GM21447 (cell line): ENCODE data around the gene EEF1A2.
"Not testable (repeated sequence)": the region's sequence is repeated elsewhere in the genome, so short reads cannot be mapped to it uniquely, and the experiment has no call there.

Source experiments
- ATAC-seq: cut with Tn5 transposase; IDR thresholded peaks from one replicate; pipeline ENCODE4 v1.9.1; 2021; ENCODE audit not compliant: unreplicated experiment

Gene EEF1A2

DNA sequence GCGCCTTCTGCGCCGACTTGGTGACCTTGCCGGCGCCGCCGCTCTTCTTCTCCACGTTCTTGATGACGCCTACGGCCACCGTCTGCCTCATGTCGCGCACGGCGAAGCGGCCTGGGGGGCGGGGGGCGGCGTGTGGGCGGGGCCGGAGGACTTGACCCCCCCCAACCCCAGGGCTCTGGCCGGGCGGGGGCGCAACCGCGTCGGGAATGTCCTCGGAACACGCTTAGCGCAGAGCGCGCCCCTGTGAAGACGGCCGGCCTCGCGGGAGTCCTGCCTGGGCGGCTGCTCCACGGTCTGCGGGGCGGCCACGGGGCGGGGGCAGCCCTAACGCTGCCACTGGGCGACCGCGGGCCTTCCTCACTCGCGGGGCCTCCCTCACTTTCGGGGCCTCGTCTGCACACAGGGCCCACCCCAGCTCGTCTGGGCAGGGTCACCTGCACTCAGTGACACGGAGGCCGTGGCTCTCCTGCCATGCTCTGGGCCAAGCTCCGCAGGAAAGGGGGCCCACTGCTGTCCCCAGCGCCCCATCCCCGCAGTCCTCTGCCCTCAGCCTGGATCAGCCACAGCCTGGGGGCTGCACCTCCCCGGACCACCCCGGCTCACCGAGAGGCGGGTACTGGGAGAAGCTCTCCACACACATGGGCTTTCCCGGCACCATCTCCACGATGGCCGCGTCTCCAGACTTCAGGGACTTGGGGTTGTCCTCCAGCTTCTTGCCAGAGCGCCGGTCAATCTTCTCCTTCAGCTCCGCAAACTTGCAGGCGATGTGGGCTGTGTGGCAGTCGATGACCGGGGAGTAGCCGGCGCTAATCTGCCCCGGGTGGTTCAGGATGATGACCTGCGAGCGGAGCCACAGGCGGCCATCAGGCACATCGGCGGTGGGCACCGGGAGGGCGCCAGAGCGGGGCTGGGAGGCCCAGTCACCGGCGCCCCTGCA, 10.3 kb downstream of the EEF1A2 start:
- ATAC-seq: no peak

DNA sequence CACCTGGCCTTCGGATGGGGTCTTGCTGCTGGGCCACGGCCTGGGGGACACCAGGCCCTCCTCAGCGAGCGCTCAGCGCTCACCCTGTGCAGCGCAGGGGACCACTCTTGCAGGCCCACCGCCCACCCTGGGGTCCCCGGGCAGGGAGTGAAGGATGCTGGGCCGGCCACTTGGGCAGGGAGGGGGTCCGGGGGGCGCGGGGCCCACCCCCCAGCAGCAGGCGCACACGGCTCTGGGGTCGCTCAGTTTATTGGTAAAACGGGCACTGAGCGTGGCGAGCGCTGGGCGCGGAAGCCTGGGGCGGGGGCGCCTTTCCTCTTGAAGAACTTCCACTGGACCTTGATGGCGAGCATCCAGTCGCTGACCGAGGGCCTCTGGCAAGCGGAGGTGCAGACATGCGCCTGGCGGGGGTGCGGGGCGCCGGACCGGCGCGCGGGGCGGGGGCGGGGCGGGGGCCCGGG, 11.1 kb downstream of the EEF1A2 start:
- no peak for ATAC-seq

DNA sequence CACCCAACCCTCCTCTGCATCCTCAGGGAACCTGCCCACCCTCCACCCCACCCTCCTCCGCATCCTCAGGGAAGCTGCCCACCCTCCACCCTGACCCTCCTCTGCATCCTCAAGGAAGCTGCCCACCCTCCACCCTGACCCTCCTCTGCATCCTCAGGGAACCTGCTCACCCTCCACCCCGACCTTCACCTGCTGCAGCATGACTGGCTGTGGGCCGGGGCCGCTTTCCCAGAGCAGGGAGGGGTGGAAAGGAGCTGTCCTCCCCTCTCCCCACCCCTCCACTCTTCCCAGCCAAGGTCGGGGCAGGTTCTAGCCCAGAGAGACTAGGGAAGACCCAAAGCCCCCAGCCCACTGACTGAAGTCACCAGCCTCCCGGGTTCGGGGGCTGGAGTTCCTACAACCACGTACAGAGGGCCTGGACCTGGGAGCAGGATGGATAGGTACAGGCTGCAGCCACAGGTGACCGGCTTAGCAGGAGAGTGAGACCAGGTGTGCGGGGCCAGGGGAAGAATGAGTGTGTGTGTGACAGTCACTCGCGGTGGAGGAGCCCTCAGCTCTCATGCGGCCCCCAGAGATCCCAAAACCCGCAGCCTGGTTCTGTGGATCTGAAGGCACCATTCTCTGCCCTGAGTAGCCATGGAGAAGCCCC, 11.6 kb downstream of the EEF1A2 start:
- no peak for ATAC-seq

DNA sequence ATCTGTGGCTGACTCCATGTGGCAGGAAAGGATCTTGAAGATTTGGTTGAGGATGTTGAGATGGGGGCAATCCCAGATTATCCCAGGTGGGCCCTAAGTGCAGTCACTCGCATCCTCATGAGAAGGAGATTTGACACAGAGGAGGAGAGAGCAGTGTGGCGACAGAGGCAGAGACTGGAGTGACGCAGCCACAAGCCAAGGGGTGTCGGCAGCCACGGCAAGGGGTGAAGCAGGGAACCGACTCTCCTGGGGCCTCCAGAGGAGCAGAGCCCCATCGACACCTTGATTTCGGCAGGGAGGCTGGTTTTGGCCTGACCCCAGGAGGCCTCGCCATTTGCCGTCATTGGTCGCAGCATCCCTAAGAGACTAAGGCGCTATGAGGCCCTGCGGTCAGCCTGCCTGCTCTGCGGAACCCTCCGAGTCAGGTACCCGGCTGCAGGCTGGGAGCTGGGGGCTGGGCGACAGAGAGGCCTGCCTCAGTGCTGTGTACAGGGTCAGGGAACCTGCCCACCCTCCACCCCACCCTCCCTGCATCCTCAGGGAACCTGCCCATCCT, 12.5 kb downstream of the EEF1A2 start:
- no peak for ATAC-seq

DNA sequence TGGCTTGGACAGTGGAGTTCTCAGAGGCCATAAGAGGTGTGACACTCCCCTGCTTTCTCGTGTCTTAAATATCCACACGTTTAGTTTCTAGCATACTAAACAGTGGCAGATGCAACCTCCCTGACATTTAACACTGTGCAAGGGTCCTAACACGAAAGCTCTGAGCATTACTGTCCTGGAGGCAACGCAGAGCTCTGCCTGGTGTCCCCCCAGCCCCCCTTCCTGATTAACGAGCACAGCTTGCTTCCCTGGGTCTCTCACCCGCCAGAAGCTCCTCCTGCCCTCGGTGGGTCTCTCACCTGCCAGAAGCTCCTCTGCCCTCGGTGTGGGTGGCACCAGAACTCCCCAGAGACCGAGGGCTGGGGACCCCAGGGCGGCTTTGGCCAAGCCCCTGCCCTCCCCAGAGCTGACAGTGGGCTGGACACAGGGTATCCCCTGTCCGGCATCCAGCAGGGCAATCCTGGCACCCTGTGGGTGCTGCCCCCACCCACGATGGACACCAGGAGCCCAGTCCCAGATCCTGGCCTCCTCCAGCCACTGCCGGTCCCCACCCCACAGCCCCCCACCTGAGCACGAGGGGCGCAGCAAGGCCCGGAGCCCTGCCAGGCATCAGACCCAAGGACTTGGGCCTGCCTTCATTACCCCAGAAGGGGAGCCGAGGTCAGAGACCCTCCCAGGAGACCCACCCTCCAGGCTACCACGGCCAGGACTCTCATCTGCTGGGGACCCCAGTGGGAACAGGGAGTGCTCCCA, 14.1 kb downstream of the EEF1A2 start:
- ATAC-seq: no peak

DNA sequence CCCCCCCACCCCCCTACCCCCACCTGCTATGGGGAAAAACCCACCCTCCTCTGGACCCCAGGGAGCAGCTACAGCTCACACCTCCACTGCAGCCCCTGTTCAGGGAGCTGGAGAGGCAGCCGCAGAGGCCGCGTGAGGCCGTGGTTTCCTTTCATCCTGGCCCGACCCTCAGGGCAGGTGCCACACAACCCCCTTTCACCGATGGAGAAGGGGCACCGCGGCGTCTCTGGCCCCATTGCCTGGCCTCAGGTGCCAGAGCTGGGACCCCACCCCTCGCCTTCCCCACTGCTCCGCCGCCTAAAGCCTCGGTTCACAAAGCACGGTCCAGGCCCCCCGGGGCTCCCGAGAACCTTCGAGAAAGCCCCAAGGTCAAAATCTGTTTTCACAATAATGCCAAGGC, 14.6 kb downstream of the EEF1A2 start:
- ATAC-seq: no peak

DNA sequence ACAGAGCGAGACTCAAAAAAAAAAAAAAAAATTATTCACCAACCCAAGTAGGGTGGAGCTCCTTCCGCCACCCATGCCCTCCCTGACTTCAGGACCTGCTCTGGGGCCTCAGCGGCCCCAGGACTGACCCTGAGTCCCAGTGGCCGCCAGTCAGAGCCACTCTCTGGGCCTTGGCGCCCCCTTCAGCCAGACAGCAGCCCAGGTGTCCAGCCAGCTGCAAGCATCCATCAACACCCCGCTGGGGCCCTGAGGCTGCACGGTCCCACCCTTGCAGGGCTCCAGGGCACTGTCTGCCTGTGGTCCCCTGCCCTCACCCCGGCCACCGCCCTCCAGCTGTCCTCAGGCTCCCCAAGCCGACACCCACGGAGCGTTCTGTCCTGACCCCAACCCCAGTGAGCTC, 15.0 kb downstream of the EEF1A2 start:
- no peak for ATAC-seq

DNA sequence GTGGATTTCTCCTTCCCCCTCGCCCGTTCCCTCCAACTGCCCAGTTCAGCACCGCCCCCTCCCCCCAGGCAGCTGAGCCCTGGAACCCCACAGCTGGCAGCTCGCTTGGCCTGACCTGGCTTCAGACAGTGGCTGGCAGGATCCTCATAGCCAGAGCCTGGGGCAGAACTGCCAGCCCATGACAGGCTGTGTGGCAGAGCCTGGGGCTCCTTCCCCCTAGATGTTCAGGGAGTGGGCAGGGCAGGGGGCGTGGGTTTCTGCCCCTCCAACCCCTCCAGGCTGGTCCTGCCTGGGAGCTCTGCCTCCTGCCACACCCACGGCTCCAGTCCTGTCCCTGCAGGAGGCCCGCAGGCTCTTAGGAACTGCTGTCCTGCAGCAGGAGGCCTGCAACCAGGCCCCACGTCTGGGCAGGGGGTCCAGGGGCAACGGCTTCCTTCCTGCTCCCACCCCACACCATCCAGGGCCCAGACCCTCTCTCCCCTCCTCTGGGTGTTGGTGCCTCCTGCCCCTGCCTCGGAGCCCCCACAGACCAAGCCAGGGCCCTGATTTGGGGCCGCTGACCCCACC, 16.8 kb downstream of the EEF1A2 start:
- ATAC-seq: no peak

DNA sequence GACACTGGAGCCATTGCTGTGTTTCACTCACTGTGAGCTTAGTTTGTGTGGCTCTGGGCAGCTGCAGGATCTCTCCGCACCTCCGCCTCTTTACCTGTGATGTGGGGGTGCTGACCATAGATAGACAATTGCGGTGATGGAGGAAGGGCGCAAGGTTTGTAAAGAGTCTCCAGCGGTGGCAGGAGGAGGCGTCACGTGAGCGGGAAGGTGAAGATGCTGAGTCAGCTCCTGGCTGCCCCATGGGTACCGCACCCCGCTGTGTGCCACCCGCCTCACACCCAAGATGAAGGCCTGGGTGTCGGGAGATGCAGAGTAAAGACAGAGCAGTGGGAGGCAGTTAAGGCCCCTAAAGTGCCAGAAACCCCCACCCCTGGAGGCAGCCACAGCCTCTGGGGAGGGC, 17.4 kb downstream of the EEF1A2 start:
- ATAC-seq: no peak

DNA sequence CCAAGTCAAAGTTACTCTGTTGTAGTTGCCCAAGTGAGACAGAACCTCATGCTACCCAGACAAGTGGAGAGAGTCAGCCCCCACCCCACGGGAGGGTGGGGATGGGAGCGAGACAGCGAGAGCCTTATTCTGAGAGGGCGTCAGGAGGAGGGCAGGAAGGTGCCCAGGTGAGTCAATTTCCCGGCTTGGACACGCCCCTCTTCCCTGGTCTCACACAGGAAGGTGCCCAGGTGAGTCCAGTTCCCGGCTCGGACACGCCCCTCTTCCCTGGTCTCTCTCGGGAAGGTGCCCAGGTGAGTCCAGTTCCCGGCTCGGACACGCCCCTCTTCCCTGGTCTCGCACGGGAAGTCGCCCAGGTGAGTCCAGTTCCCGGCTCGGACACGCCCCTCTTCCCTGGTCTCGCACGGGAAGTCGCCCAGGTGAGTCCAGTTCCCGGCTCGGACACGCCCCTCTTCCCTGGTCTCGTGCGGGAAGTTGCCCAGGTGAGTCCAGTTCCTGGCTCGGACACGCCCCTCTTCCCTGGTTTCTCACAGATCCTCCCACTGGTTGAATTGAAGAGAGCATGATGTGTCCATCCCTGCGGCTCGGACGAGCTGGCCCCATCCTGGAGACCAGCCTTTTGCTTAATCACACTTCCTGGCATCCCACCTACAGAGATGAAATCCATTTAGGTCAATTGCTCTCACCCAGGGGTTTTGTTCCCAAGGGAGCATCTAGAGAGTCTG, 19.0 kb downstream of the EEF1A2 start:
- ATAC-seq: not testable (repeated sequence)

DNA sequence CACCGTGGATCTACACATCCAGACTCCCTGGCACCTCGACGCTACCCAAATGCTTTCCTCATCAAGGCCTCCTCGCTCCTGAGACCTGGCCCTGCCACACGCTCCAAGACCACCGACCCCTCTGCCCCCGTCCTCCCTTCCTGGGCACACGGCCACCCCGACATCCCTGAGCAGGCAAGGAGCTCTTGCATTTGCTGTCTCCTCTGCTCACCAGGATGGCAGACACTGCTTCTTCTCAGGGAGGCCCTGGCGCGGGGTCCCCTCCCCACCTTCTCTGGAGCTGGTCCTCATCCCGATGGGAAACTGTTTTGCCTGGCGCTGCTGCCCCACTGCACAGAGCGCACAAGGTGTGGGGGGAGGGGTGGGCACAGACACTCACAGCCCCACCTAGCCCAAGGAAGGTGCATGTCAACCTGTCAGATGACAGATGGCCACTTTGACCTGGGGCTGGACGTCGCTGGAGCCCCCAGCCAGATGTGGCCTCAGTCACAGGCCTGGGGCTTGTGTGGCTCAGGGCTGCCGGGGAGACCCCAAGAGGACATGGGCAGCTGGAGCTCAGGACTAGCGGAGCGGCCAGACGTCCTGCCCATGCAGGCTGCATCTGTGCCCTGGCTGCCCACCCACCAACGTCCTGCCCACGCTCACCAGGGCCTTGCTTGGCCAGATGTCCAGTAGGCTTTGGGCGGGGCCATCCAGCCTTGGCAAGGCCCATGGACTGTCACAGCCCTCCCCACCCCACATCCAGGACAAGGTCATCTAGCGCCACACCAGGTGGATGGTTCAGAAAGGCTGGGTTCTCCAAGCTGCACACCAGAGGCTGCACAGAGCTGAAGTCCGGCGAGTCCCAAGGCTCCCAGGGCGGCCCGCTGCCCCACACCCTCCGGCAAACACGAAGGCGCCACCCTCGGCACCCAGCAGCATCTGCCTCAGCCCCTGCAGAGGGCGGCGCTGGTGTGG, 20.3 kb downstream of the EEF1A2 start:
- ATAC-seq: no peak

DNA sequence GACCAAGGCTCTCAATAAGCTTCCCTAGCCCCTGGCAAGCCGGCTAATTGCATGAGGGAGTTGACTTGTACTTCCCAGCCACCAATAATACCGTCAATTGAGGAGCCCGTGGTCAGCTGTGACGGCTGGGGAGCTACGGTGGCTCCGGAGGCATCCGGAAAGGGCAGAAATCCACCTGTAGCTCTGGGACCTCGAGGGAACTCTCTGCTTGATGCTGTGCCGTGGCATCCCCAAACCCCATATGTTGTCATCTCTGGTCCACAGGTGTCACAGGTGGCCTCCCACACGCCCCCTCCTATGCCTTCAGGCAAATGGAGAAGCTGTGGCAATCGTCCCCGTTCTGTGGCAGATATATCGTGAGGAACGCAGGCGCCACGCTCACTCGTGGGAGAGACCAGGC, 20.9 kb downstream of the EEF1A2 start:
- no peak for ATAC-seq

DNA sequence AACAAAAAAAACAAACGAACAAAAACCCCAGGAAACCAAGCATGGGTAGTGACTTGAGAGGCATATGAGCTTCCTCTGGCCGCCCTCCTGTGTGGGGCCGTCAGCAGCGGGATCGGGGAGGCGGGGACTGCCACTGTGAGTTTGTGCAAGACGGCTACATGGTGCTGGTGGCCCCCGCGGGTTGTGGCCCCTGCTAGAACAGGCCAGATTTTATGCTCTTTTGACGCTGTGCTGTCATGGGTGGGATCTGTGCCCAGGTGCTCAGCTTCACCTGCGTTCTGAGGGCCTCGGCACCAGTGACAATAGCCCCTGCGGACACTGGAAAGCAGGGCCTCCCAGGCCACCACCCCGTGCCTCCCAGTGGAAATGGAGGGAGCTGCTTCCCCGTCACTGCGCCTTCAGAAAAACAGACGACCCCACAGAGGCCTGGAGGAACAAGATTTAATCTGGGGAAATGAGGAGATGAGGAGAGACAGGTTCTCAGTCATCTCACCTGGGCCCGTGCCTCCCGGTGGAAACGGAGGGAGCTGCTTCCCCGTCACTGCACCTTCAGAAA, 21.7 kb downstream of the EEF1A2 start:
- no peak for ATAC-seq

DNA sequence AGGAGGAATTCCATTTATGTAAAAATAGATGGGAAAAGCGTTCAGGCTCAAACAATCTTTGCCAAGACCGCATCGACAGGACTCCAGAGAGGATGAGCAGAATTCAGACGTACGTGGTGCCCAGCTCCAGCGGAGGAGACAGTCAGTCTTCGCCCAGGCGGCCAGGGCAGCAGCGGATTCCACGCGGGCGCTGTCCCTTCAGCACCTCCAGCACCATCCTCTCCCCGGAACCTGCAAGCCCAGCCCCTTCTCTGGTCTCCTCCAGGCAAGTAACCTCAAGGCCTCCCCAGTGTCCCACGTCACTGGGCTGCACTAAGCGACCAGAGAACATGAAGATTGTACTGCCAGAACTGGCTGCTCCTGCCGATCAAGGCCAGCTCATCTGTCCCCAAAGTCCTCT, 23.7 kb downstream of the EEF1A2 start:
- ATAC-seq: no peak

DNA sequence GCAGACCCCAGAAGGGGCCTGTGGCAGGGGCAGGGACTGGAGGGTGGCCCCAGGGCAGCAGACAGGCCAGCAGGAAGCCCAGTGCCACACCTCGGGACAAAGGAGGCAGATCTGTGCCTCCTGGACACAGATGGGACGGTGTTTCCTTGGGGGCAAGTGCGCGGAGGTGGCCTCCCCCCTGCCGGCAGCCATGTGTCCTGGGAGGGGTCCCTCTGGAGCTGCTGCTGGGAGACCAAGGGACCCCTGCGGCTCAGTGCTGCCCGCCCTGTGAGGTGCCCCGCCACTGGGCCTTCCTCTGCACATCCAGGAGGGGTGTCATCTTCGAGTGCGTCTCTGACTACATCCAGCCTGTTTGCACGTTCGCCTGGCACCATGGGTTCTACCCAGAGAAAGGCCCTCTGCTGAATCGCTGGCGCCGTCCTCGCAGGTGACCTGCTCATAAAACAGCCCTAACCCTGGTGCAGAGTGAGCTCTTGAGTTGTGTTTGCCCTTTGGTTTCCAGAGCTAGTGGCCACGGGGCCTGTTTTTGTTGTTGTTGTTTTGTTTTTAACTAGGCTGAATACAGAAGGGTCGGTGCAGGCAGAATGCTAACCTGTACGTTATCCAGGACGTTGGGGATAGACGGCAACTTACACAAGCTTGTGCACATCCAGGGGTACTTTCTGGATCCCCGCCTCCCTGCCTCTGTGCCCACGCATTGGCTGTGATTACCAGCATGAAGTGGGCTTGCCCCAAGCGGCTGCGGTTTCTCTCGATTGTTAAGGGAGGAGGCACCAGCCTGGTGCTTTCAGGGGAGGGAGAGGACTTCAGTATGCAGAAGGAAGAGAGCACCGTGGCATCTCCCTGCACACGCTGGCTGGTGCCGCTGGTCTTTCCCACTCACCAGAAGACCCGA, 25.1 kb downstream of the EEF1A2 start:
- no peak for ATAC-seq

DNA sequence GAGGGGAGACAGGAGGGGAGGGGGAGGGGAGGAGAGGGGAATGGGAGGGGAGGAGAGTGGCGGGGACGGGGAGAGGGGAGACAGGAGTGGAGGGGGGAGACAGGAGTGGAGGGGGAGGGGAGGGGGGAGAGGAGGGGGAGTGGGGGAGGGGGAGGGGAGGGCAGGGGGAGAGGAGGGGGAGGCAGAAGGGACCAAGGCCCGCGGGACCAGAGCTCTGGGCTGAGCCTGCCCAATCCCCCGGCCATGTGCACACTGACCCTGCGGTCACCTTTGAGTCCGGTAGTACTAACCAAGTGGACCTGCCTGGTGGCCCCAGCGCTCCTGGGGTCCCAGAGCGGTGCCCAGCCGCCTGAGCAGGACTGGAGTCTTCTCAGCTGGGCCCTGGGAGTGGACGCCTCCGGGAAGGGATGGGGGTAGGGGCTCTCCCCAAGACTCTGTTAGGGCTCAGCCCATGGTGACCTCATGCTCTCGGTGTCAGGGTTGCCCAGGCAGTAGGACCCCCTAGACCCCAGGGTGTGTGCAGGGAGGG, 26.0 kb downstream of the EEF1A2 start:
- no peak for ATAC-seq

DNA sequence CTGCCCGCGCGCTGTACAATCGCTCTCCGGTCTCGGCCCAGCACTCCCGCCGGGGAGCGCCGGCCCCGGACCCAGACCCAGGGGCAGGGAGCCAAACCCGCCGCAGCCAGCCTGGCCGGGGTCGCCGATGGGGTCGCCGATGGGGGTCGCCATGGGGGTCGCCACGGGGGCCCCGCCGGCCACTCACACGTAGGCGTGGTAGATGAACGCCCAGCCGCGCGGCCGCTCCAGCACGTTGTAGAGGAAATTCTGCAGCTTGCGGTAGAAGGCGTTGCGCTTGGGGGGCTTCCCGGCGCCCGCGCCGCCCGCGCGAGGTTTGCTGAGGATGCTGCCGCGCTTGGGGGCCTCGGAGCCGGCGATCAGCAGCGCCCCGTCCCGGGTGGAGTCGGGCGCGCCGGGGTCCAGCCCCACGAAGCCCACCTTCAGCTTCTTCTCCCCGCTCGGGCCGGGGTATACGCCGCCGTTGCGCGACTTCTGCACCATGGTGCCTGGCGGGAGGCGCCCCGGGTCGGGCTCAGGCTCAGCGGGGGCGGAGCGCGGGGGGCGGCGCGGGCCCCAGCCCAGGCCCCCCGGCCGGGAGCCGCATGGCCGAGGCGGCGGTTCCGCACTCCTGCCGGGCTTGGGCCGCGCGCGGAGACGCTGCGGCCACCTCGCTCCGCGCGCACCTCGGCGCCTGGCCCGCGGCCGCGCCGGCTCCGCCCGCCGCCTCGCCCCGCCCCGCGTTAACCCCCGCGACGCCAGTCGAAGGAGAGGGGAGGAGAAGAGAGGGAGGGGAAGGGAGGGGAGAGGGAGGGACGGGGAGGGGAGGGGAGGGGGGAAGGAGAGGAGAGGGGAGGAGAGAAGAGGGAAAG, 26.7 kb downstream of the EEF1A2 start, which contains the start of gene KCNQ2:
KCNQ2 (minus strand) TSS at position 675 of the 851 bp plus-strand sequence; CDS start at position 483, 192 bp downstream.
- no peak for ATAC-seq
